ENCODE data around the gene WT1.

WT1 gene

GRCh38 chr11:32400670-32401369 lies 34.5 kb downstream of the WT1 start:
- TF ChIP-seq EZH2phosphoT487 (IDR thresholded peaks at IDR 0.05; ENCODE audit: borderline replicate concordance, low read length) (no peak), CTCF (IDR thresholded peaks at IDR 0.05; ENCODE audit: low read depth, low read length, poor library complexity, severe bottlenecking) (no peak)
- no peaks in the 10 kb centered on the region for H3K9me2 ChIP-seq (replicated peaks; ENCODE audit: control insufficient read depth, low read length)
- H3K9me3 ChIP-seq (ENCODE audit: control insufficient read depth, insufficient read depth, low read length): no peaks in the 10 kb centered on the region
- peaks cover 7% of the 10 kb centered on the region for H3K27me3 ChIP-seq (ENCODE audit: control insufficient read depth, low read length)
- no peak overlapping the region for H3K4me2 ChIP-seq (ENCODE audit: low read length)
- H3K4me3 ChIP-seq (ENCODE audit: low read length): no peak overlapping the region
- H3K36me3 ChIP-seq (ENCODE audit: control insufficient read depth, low read length): no peaks in the 10 kb centered on the region
- H3K27ac ChIP-seq (ENCODE audit: low read depth, low read length): no peak overlapping the region
- no peaks in the 10 kb centered on the region for H3K79me2 ChIP-seq (ENCODE audit: control insufficient read depth, low read length)
- no peaks in the 10 kb centered on the region; the same call in 1 of the 2 replicates for H3K4me1 ChIP-seq (ENCODE audit: control insufficient read depth, low read length)
- H4K20me1 ChIP-seq (ENCODE audit: control insufficient read depth, insufficient read depth, low read depth, low read length): no peaks in the 10 kb centered on the region
- no peaks in the 10 kb centered on the region for H3F3A ChIP-seq (ENCODE audit: control insufficient read depth, insufficient read depth)

GRCh38 chr11:32400196-32400595 lies 35.1 kb downstream of the WT1 start:
- Histone ChIP-seq H3K4me1 (ENCODE audit: control insufficient read depth, low read length) (no peaks in the 10 kb centered on the region; the same call in 1 of the 2 replicates), H3K9me3 (ENCODE audit: control insufficient read depth, insufficient read depth, low read length) (no peaks in the 10 kb centered on the region), H3K36me3 (ENCODE audit: control insufficient read depth, low read length) (no peaks in the 10 kb centered on the region), H4K20me1 (ENCODE audit: control insufficient read depth, insufficient read depth, low read depth, low read length) (no peaks in the 10 kb centered on the region), H3K4me3 (ENCODE audit: low read length) (no peak overlapping the region), H3K9me2 (replicated peaks; ENCODE audit: control insufficient read depth, low read length) (no peaks in the 10 kb centered on the region), H3K27ac (ENCODE audit: low read depth, low read length) (no peak overlapping the region), H3F3A (ENCODE audit: control insufficient read depth, insufficient read depth) (no peaks in the 10 kb centered on the region), H3K79me2 (ENCODE audit: control insufficient read depth, low read length) (no peaks in the 10 kb centered on the region), H3K4me2 (ENCODE audit: low read length) (no peak overlapping the region), H3K27me3 (ENCODE audit: control insufficient read depth, low read length) (peaks cover 7% of the 10 kb centered on the region)
- TF ChIP-seq EZH2phosphoT487 (IDR thresholded peaks at IDR 0.05; ENCODE audit: borderline replicate concordance, low read length) (no peak), CTCF (IDR thresholded peaks at IDR 0.05; ENCODE audit: low read depth, low read length, poor library complexity, severe bottlenecking) (no peak)

- Histone ChIP-seq H3K9me3 (ENCODE audit: control insufficient read depth, insufficient read depth, low read length) (no peaks in the 10 kb centered on the region), H3K79me2 (ENCODE audit: control insufficient read depth, low read length) (no peaks in the 10 kb centered on the region), H3F3A (ENCODE audit: control insufficient read depth, insufficient read depth) (no peaks in the 10 kb centered on the region), H3K4me1 (ENCODE audit: control insufficient read depth, low read length) (no peaks in the 10 kb centered on the region; the same call in 1 of the 2 replicates), H3K9me2 (replicated peaks; ENCODE audit: control insufficient read depth, low read length) (no peaks in the 10 kb centered on the region), H3K36me3 (ENCODE audit: control insufficient read depth, low read length) (no peaks in the 10 kb centered on the region), H3K4me2 (ENCODE audit: low read length) (no peak overlapping the region), H4K20me1 (ENCODE audit: control insufficient read depth, insufficient read depth, low read depth, low read length) (no peaks in the 10 kb centered on the region), H3K27me3 (ENCODE audit: control insufficient read depth, low read length) (peaks cover 7% of the 10 kb centered on the region), H3K4me3 (ENCODE audit: low read length) (no peak overlapping the region), H3K27ac (ENCODE audit: low read depth, low read length) (no peak overlapping the region)
- TF ChIP-seq CTCF (IDR thresholded peaks at IDR 0.05; ENCODE audit: low read depth, low read length, poor library complexity, severe bottlenecking): no peak
Measured at GRCh38 chr11:32396991-32397390, 38.3 kb downstream of the WT1 start.

All from DOHH2 (cell line).